Measurements from ENCODE around the gene ELMO1. TPM values are rescaled to one million over a fixed set of nuclear protein-coding genes. Genes with fewer than 3 reads are reported as not detected.
A peak's percentile ranks its signal among the peaks of the same experiment; 100 is the strongest.

ELMO1 gene
- total and polyA plus RNA-seq, 2 of the 13 experiments (the other 11 are each of a cell fraction or from before 2014, with no cell fraction given): 0.11 to 0.17 TPM

- TF ChIP-seq BRCA1 (CRISPR knock-in tag; IDR thresholded peaks at IDR 0.05) (no peak), ZMYM4 (CRISPR knock-in tag; IDR thresholded peaks at IDR 0.05) (0 out of 2 replicates have a peak, but pooled peaks have one; percentile 23), HMGA1 (CRISPR knock-in tag; conservative IDR thresholded peaks at IDR 0.05) (no peak), NR2F1 (CRISPR knock-in tag; IDR thresholded peaks at IDR 0.05) (no peak), ELF3 (CRISPR knock-in tag; IDR thresholded peaks at IDR 0.05) (0 out of 2 replicates have a peak, but pooled peaks have one; percentile 37), HNRNPL (IDR thresholded peaks at IDR 0.05; ENCODE audit: low read depth, low read length) (no peak), CENPBD1 (CRISPR knock-in tag; IDR thresholded peaks at IDR 0.05; ENCODE audit: borderline replicate concordance, low read depth) (no peak), ZNF343 (CRISPR knock-in tag; IDR thresholded peaks at IDR 0.05) (no peak), ZMYM2 (CRISPR knock-in tag; IDR thresholded peaks at IDR 0.05) (no peak), ZSCAN20 (CRISPR knock-in tag; IDR thresholded peaks at IDR 0.05; ENCODE audit: borderline replicate concordance) (no peak), STAG1 (CRISPR knock-in tag; IDR thresholded peaks at IDR 0.05) (peak; percentile 41; the same call in 1 of the 2 replicates)
Measured at GRCh38 chr7:36942025-36942424, 506.6 kb downstream of the ELMO1 start (continued).

- no TSS peak for BruUV-seq (replicated peaks)
- 0 out of 5 replicates have a peak, but pooled peaks cover 0 to 4% of the 10 kb centered on the region in 2 experiments for H3K27me3 ChIP-seq (ENCODE audit: control insufficient read depth in 1 of 2, insufficient read depth in 2 of 2, low read length in 2 of 2)
- CTCF ChIA-PET (ENCODE audit: low intra/inter-chr PET ratio, low total read pairs): no interaction called here
- no peak overlapping the region for H2AFZ ChIP-seq (ENCODE audit: low read length)
- POLR2A ChIA-PET: no interaction called here
- intact Hi-C loops (cut with micrococcal nuclease; ENCODE audit: unreplicated experiment): no loop called here
- no peak for DNase-seq (ENCODE audit: low spot score)
- H3K9ac ChIP-seq (ENCODE audit: insufficient read depth, low read depth, low read length): no peak overlapping the region
- no peaks in the 10 kb centered on the region for H3K36me3 ChIP-seq (replicated peaks in 1 of 2; ENCODE audit: control insufficient read depth in 1 of 2, insufficient read depth in 2 of 2, low read length in 2 of 2)
- ATAC-seq: no peak
- in situ Hi-C loops (cut with HindIII; ENCODE audit: extremely low pct_ligation_motif_present, low pct_unique_long_range_greater_than_20kb): no loop called here
- H3K79me2 ChIP-seq (ENCODE audit: insufficient read depth, low read length): no peaks in the 10 kb centered on the region
- no peak overlapping the region for H3K4me2 ChIP-seq (ENCODE audit: low read depth, low read length)
- no peak overlapping the region for H3K27ac ChIP-seq (ENCODE audit: extremely low read length, insufficient read depth, low read length)
- FAIRE-seq: no peak
- H3K9me3 ChIP-seq (ENCODE audit: low read length): peaks cover 34% of the 10 kb centered on the region
- H3K4me1 ChIP-seq (ENCODE audit: insufficient read depth, low read length): peaks cover 49% of the 10 kb centered on the region
- no peaks in the 10 kb centered on the region for H4K20me1 ChIP-seq (ENCODE audit: insufficient read depth, low read length)
- WGBS (ENCODE audit: low lambda C conversion rate): 0% methylated on average over 1 of the region's 1 CpG
- no peak overlapping the region for H3K4me3 ChIP-seq (replicated peaks in 1 of 3; ENCODE audit: insufficient read depth in 1 of 3, low read depth in 2 of 3, low read length in 3 of 3)
- TF ChIP-seq MIER2 (CRISPR knock-in tag; IDR thresholded peaks at IDR 0.05) (no peak), HMG20B (CRISPR knock-in tag; conservative IDR thresholded peaks at IDR 0.05) (no peak), PITX1 (CRISPR knock-in tag; IDR thresholded peaks at IDR 0.05) (no peak), LBX2 (CRISPR knock-in tag; IDR thresholded peaks at IDR 0.05; ENCODE audit: borderline replicate concordance) (no peak), ZNF574 (CRISPR knock-in tag; IDR thresholded peaks at IDR 0.05) (no peak), ZNF17 (CRISPR knock-in tag; IDR thresholded peaks at IDR 0.05) (no peak), ZNF331 (CRISPR knock-in tag; IDR thresholded peaks at IDR 0.05) (no peak), HOXA3 (CRISPR knock-in tag; IDR thresholded peaks at IDR 0.05) (no peak), KDM5B (CRISPR knock-in tag; IDR thresholded peaks at IDR 0.05; ENCODE audit: borderline replicate concordance) (no peak), RARG (CRISPR knock-in tag; IDR thresholded peaks at IDR 0.05; ENCODE audit: low read depth) (no peak), HIVEP1 (CRISPR knock-in tag; IDR thresholded peaks at IDR 0.05) (no peak), ZFP90 (CRISPR knock-in tag; IDR thresholded peaks at IDR 0.05; ENCODE audit: borderline replicate concordance) (no peak)
Measured at GRCh38 chr7:36941359-36941758, 507.3 kb downstream of the ELMO1 start.

Measured in HepG2 (cell line).